OCI-LY7 (cell line): ENCODE results near the gene AFG1L. TPM values are rescaled to one million over a fixed set of nuclear protein-coding genes. Genes with fewer than 3 reads are reported as not detected.

Experiments
- BruUV-seq: library from RNA; stranded (reverse); fragments of 400-500 nt; replicated peaks from 2 replicates; lab custom pipeline; 2021; lab: Mats Ljungman, UMichigan
- CTCF ChIA-PET: fragments of 300-600 bp; sonication (Branson Sonifier 250); formaldehyde crosslinking; loops from one replicate; lab custom pipeline; 2022; ENCODE audit warnings: antibody characterized with exemption; ENCODE audit not compliant: unreplicated experiment; lab: Charles Lee
- POLR2A ChIA-PET: fragments of 300-600 bp; sonication (Branson Sonifier 250); formaldehyde crosslinking; loops from one replicate; lab custom pipeline; 2022; ENCODE audit warnings: antibody characterized with exemption; lab: Charles Lee
- DNase-seq: peaks from one replicate; pipeline ENCODE4 v3.0.0-alpha.2; 2015; ENCODE audit warnings: low spot score
- H2AFZ ChIP-seq: fragments of 200-600 bp; sonication (generic), shearing (Covaris generic); 2 replicates; pipeline ENCODE4 v1.6.1; 2014; ENCODE audit warnings: mild to moderate bottlenecking, antibody characterized with exemption, low read length, moderate library complexity
- H3K27ac ChIP-seq: fragments of 200-600 bp; sonication (generic); 2 replicates; pipeline ENCODE4 v1.5.1; 2014; ENCODE audit warnings: mixed run types, low read depth, mild to moderate bottlenecking, moderate library complexity, low read length, inconsistent platforms; ENCODE audit not compliant: poor library complexity, severe bottlenecking
- H3K36me3 ChIP-seq: fragments of 200-600 bp; sonication (generic); 2 replicates; pipeline ENCODE4 v1.6.1; 2014; ENCODE audit warnings: mild to moderate bottlenecking, antibody characterized with exemption, low read length, moderate library complexity, mixed read lengths; ENCODE audit not compliant: insufficient read depth
- H3K4me1 ChIP-seq: fragments of 200-600 bp; sonication (generic); 2 replicates; pipeline ENCODE4 v1.5.1; 2014; ENCODE audit warnings: mild to moderate bottlenecking, low read length; ENCODE audit not compliant: insufficient read depth, poor library complexity, severe bottlenecking
- H3K4me2 ChIP-seq: fragments of 200-600 bp; sonication (generic); 2 replicates; pipeline ENCODE4 v1.6.1; 2014; ENCODE audit warnings: mild to moderate bottlenecking, low read length
- H3K4me3 ChIP-seq: fragments of 200-600 bp; sonication (generic); 2 replicates; pipeline ENCODE4 v1.5.1; 2014; ENCODE audit warnings: mild to moderate bottlenecking, low read depth, low read length; ENCODE audit not compliant: poor library complexity, severe bottlenecking
- H3K79me2 ChIP-seq: fragments of 200-600 bp; sonication (generic); 2 replicates; pipeline ENCODE4 v1.6.1; 2016; ENCODE audit warnings: low read depth, mild to moderate bottlenecking, low read length, moderate library complexity, mixed read lengths; ENCODE audit not compliant: insufficient read depth
- H3K9me2 ChIP-seq: fragments of 200-600 bp; sonication (generic); 2 replicates; pipeline ENCODE4 v1.6.1; 2016; ENCODE audit warnings: mild to moderate bottlenecking, low read length, mixed read lengths; ENCODE audit not compliant: insufficient read depth
- H3K9me3 ChIP-seq: fragments of 200-600 bp; sonication (generic); 2 replicates; pipeline ENCODE4 v1.6.1; 2014; ENCODE audit warnings: mild to moderate bottlenecking, mixed run types, low read length, mixed read lengths
- H4K20me1 ChIP-seq: fragments of 200-600 bp; sonication (generic); 2 replicates; pipeline ENCODE4 v1.6.1; 2014; ENCODE audit warnings: mild to moderate bottlenecking, antibody characterized with exemption, low read length, moderate library complexity, mixed read lengths; ENCODE audit not compliant: insufficient read depth
- EZH2phosphoT487 ChIP-seq: fragments of 200-600 bp; sonication (generic); IDR thresholded peaks from 2 replicates; pipeline ENCODE4 v1.6.1; 2018; ENCODE audit warnings: low read depth, borderline replicate concordance, mild to moderate bottlenecking, mixed run types, antibody characterized with exemption, low read length, moderate library complexity, mixed read lengths
- intact Hi-C: fragments of 100-400 bp; cut with micrococcal nuclease; formaldehyde crosslinking; loops from one replicate; pipeline ENCODE4 v1.10.0; 2022; ENCODE audit not compliant: unreplicated experiment
- small RNA-seq: library from RNA; depleted of rRNA; stranded (forward); fragments of <200 nt; gene quantifications from one replicate; pipeline ENCODE3, GENCODE V24; 2014
- total RNA-seq, 2 experiments: library from RNA; depleted of rRNA in 1 of 2; stranded (reverse); fragments of >200 nt in 1 of 2; shearing (Covaris generic) in 1 of 2; gene quantifications; 2 replicates each; pipeline ENCODE4 v1.2.3, GENCODE V29; 2014 to 2022
- TF ChIP-seq, protein P1 (sequence below): fragments of 200-600 bp; sonication (generic); conservative IDR thresholded peaks from 2 replicates; pipeline ENCODE4 v1.5.1; 2014; ENCODE audit warnings: mild to moderate bottlenecking, antibody characterized with exemption, low read length, moderate library complexity, mixed read lengths

The AFG1L gene
- total RNA-seq, 2 experiments from 2014 or later = 8.9 to 9.0 TPM

GRCh38 chr6:108570517-108570916, 275.7 kb downstream of the AFG1L start:
- no peak overlapping the region for H3K4me3 ChIP-seq
- TF ChIP-seq, protein P1, sequence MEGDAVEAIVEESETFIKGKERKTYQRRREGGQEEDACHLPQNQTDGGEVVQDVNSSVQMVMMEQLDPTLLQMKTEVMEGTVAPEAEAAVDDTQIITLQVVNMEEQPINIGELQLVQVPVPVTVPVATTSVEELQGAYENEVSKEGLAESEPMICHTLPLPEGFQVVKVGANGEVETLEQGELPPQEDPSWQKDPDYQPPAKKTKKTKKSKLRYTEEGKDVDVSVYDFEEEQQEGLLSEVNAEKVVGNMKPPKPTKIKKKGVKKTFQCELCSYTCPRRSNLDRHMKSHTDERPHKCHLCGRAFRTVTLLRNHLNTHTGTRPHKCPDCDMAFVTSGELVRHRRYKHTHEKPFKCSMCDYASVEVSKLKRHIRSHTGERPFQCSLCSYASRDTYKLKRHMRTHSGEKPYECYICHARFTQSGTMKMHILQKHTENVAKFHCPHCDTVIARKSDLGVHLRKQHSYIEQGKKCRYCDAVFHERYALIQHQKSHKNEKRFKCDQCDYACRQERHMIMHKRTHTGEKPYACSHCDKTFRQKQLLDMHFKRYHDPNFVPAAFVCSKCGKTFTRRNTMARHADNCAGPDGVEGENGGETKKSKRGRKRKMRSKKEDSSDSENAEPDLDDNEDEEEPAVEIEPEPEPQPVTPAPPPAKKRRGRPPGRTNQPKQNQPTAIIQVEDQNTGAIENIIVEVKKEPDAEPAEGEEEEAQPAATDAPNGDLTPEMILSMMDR = peak; percentile 62
- no peak for TF ChIP-seq EZH2phosphoT487
- no peak for DNase-seq
- peaks cover 19% of the 10 kb centered on the region for H3K36me3 ChIP-seq
- CTCF ChIA-PET = no interaction called here
- H2AFZ ChIP-seq = no peak overlapping the region
- POLR2A ChIA-PET = interaction anchor here (0.6 kb wide), 1 partner anchor 334 kb away, joined by 3 read pairs; no protein-coding TSS in a partner anchor
- H3K27ac ChIP-seq = no peak overlapping the region
- peaks cover 16% of the 10 kb centered on the region for H4K20me1 ChIP-seq
- H3K4me1 ChIP-seq = peaks cover 14% of the 10 kb centered on the region
- no peaks in the 10 kb centered on the region for H3K9me2 ChIP-seq
- BruUV-seq = no TSS peak
- no peak overlapping the region for H3K4me2 ChIP-seq
- intact Hi-C loops = no loop called here
- H3K79me2 ChIP-seq = no peaks in the 10 kb centered on the region; the same call in 1 of the 2 replicates
- no peaks in the 10 kb centered on the region for H3K9me3 ChIP-seq

GRCh38 chr6:108574457-108575141, 279.7 kb downstream of the AFG1L start:
- no peaks in the 10 kb centered on the region; the same call in none of the 2 replicates for H4K20me1 ChIP-seq
- no peaks in the 10 kb centered on the region for H3K79me2 ChIP-seq
- CTCF ChIA-PET = no interaction called here
- POLR2A ChIA-PET = interaction anchor here (4.6 kb wide), 1 partner anchor 13 kb away, joined by 17 read pairs; no protein-coding TSS in a partner anchor
- peaks cover 6% of the 10 kb centered on the region for H3K4me1 ChIP-seq
- no TSS peak for BruUV-seq
- no peak overlapping the region for H3K27ac ChIP-seq
- no peaks in the 10 kb centered on the region for H3K9me2 ChIP-seq
- H2AFZ ChIP-seq = no peak overlapping the region
- DNase-seq = no peak
- intact Hi-C loops = no loop called here
- H3K9me3 ChIP-seq = no peaks in the 10 kb centered on the region
- H3K36me3 ChIP-seq = peaks cover 12% of the 10 kb centered on the region
- H3K4me2 ChIP-seq = no peak overlapping the region
- no peak for TF ChIP-seq EZH2phosphoT487
- TF ChIP-seq, protein P1 = no peak
- H3K4me3 ChIP-seq = no peak overlapping the region

Small RNAs within 50 kb of the gene (small RNA-seq; reads per million reads assigned to genes)
- not detected for gene AL356121.1
- not detected for gene AL391646.1
- gene RNA5SP212 = not detected
- gene RNU6-1144P = not detected
- not detected for gene RNU6-770P
- gene Z98742.2 = not detected

Other genes with a start within 250 kb of the AFG1L start
- gene OSTM1, start 220.3 kb upstream of the AFG1L start, total RNA-seq (2014; rRNA removed; shearing (Covaris generic)) = 10.5 and 11.4 TPM in 2 replicates
- gene OSTM1, start 220.3 kb upstream of the AFG1L start, total RNA-seq (2022) = 19.1 and 22.6 TPM in 2 replicates
- not detected in 2 replicates for gene NR2E1, start 129.0 kb upstream of the AFG1L start, total RNA-seq (2014; rRNA removed; shearing (Covaris generic))
- not detected in 2 replicates for gene NR2E1, start 129.0 kb upstream of the AFG1L start, total RNA-seq (2022)
- gene SNX3, start 34.0 kb upstream of the AFG1L start, total RNA-seq (2014; rRNA removed; shearing (Covaris generic)) = 67.9 and 72.9 TPM in 2 replicates
- gene SNX3, start 34.0 kb upstream of the AFG1L start, total RNA-seq (2022) = 79.3 and 88.6 TPM in 2 replicates